GM19452 (cell line): ENCODE data around the gene FOXD4L6.
"Not testable (repeated sequence)": the region's sequence is repeated elsewhere in the genome, so short reads cannot be mapped to it uniquely, and the experiment has no call there.

Source experiments
- ATAC-seq: cut with Tn5 transposase; IDR thresholded peaks from one replicate; pipeline ENCODE4 v1.9.1; 2021; ENCODE audit not compliant: unreplicated experiment

FOXD4L6 gene

GRCh38 chr9:41104542-41104941 lies 23.9 kb downstream of the FOXD4L6 start:
- ATAC-seq = not testable (repeated sequence)

DNA sequence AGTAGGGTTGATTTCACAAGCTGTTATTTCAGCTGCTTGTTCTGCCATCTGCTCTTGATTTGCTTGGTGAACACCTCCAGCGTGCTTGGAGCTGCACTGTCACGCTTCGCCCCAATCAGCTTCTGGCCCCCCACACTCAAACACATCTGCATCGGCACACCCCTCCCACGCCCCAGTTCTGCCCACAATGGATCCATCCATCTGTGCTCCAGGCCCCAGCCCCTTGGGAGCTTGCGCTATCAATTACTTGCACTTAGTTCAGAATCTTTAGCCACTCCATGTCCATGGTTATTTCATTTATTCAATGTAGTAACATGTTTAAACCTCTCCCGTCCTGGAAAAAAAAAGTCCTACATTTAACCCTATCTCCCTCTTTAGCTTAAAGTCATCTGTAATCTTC lies 28.0 kb downstream of the FOXD4L6 start:
- not testable (repeated sequence) for ATAC-seq

DNA sequence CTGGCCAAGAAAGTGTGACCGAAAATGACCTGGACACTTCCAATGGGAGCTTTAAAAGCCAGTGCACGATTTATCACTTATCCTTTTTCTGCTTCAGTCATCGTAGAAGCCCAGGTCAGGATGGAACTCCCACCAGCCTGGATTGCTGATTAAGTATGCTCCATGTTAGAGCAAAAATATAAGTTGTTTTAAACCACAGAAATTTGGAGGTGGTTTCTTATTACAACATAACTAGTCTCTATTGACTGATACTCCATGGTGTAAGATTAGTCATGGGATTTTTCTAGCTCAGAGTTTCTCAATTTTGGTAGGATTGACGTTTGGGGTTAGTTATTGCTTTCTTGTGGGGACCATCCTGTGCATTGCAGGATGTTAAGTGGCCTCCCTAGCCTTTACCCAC lies 29.7 kb downstream of the FOXD4L6 start:
- not testable (repeated sequence) for ATAC-seq

DNA sequence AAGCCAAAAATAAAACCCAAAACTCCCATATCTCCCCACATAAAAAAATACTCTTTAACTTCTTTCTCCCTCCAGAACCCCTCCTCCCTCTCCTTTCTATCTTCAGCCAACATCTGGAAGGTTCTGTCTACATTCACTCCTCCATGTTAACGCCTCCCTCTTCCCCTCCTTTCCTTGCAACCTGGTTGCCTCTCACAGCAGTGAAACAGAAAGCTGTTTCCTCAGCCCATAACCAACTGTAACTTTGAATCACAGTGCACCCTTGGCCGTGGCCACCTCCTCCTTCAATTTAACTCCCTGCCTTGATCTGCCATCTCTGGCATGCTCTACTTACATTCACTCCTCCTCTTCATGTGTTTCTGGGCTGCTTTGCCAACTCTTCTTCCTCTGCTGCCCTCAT lies 33.4 kb downstream of the FOXD4L6 start:
- not testable (repeated sequence) for ATAC-seq

GRCh38 chr9:41094010-41094773 lies 34.3 kb downstream of the FOXD4L6 start:
- not testable (repeated sequence) for ATAC-seq

- ATAC-seq = not testable (repeated sequence)
These were observed 37.6 kb downstream of the FOXD4L6 start for GRCh38 chr9:41090922-41091321.

GRCh38 chr9:41090386-41090785 lies 38.1 kb downstream of the FOXD4L6 start:
- not testable (repeated sequence) for ATAC-seq

DNA sequence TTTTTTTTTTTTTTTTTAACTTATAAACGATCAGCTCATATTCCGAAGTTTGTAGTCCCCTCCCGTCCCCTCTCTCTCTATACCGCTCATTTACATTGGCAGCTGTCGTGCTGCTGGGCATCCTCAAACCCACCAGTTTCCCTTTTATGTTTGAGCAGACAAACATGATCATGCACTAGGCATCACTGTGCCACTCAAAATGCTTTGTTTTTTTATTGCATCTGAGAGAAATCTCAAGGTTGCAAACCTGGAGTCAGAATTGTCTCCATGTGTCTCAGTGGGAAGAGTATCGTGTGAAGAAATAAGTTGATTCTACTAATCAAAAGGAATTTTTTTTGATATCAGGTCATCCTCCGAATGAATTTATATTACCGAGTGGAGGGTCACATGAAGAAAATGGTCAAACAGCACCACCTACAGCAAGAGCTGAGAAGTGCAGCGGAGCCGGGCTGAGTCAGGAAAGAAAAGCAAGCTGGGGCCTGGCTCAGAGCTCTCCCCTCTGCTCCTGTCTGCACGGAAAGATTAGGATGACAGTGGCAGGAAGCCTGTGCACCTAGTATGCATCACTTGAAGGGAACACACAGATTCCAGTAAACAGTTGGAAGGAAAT lies 39.9 kb downstream of the FOXD4L6 start:
- ATAC-seq = peak; percentile 75

DNA sequence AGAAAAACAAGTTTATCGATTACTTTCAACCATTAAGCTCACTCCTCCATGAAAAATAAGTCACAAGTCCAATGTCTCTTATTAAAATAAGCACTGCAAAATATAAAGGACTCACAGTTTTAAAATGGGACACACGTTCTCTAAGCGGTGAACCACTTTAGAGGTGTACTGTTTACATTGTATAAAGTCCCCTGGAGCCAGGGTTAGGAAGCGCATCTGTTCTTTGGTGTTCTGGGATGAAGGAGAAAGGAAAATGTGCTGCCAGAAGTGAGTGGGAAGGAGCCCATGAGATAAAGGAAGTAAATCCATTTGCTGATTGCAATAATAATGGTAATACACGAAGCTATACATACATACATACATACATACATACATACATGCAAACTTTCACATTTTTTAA lies 40.6 kb downstream of the FOXD4L6 start:
- ATAC-seq = not testable (repeated sequence)

- not testable (repeated sequence) for ATAC-seq
These were observed 41.2 kb downstream of the FOXD4L6 start for GRCh38 chr9:41087157-41087780.

- not testable (repeated sequence) for ATAC-seq
These were observed 41.8 kb downstream of the FOXD4L6 start for GRCh38 chr9:41086685-41087084.

GRCh38 chr9:41086215-41086614 lies 42.3 kb downstream of the FOXD4L6 start:
- ATAC-seq = not testable (repeated sequence)

DNA sequence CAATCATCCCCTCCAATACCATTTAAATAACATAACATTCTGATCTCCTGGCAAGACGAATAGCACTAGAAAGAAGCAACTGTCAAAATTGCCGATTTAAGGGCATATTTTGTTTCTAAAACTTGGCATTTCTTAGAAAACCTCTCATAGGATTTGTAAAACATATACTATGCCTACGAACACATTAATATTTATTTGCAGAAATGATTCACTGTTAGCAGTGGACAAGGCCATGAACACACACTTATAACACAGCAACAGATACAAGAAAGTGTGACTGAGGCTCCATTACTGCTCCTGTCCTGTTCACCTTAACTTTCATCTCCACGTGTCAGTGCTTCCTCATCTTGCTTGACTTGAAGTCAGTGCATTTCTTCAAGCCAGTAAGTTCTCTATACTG lies 46.1 kb downstream of the FOXD4L6 start:
- not testable (repeated sequence) for ATAC-seq

DNA sequence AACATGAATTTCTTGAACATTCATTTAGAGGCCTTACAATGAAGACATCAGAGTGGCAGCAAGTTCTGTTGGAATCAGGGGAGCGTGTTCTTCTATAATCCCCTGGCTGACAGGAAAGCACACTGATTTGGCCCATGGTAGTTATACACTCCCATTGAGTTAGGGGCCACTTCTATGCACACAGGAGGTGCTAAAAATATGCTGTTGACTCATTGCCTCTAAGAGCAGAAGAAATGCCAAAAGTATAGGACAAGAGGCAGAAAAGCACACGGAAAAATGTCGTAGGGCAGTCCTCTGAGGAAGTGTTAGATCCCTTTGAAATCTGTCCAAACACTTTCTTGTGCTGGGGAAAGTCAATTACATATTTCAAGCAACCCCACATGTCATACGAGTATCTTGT lies 49.0 kb downstream of the FOXD4L6 start:
- ATAC-seq = not testable (repeated sequence)

DNA sequence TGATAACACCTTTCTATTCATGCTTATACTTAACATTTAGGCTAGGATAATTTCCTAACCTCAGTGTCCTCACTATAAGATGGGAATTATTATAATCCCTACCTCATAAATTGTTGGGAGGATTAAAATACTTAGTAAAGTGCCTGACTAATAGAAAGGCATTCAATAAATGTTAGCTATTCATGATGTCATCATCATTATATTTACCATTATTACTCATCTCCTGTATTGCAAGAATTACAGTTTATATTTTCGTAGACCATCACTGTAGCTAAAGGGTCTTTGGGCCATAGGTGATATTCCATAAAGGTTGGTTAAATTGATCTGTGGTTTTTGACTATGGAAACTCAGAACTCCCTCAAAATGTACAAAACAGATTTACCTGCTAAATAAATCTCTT lies 50.9 kb downstream of the FOXD4L6 start:
- ATAC-seq = not testable (repeated sequence)
